Measurements from ENCODE around the gene SAMD8.
"Not testable (repeated sequence)": the region's sequence is repeated elsewhere in the genome, so short reads cannot be mapped to it uniquely, and the experiment has no call there.

Gene SAMD8

DNA sequence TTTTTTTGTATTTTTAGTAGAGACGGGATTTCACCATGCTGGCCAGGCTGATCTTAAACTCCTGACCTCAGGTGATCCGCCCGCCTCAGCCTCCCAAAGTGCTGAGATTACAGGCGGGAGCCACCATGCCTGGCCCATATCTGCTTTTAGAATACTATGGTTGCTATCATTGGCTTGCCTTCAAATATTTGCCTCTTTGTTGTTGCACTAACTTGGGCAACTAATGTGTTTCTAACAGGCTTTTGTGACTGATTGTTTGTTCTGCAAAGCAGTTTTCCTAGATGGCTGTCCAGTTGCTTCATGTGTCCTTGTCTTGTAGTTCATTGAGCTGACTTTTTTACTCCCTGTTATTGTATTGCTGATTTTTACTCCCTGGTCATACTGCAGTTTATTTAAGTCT, 108.8 kb downstream of the SAMD8 start:
- H4K20me1 ChIP-seq (ENCODE audit: low read depth, low read length): peaks cover 14% of the 10 kb centered on the region; the same call in 1 of the 2 replicates
- H3K9ac ChIP-seq (ENCODE audit: low read length): no peak overlapping the region
- TF ChIP-seq, protein P1, sequence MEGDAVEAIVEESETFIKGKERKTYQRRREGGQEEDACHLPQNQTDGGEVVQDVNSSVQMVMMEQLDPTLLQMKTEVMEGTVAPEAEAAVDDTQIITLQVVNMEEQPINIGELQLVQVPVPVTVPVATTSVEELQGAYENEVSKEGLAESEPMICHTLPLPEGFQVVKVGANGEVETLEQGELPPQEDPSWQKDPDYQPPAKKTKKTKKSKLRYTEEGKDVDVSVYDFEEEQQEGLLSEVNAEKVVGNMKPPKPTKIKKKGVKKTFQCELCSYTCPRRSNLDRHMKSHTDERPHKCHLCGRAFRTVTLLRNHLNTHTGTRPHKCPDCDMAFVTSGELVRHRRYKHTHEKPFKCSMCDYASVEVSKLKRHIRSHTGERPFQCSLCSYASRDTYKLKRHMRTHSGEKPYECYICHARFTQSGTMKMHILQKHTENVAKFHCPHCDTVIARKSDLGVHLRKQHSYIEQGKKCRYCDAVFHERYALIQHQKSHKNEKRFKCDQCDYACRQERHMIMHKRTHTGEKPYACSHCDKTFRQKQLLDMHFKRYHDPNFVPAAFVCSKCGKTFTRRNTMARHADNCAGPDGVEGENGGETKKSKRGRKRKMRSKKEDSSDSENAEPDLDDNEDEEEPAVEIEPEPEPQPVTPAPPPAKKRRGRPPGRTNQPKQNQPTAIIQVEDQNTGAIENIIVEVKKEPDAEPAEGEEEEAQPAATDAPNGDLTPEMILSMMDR (IDR thresholded peaks at IDR 0.05; ENCODE audit: insufficient read depth, low read length, poor library complexity, severe bottlenecking): no peak
- no peak for TF ChIP-seq EZH2phosphoT487 (conservative IDR thresholded peaks at IDR 0.05; ENCODE audit: low read length)
- H2AFZ ChIP-seq (ENCODE audit: low read depth, low read length, severe bottlenecking): no peak overlapping the region
- H3K4me2 ChIP-seq (ENCODE audit: low read depth, low read length, poor library complexity, severe bottlenecking): no peak overlapping the region
- H3K4me3 ChIP-seq (ENCODE audit: insufficient read depth, low read length, poor library complexity, severe bottlenecking): no peak overlapping the region
- no peak overlapping the region for H3K27ac ChIP-seq (ENCODE audit: low read depth, low read length)
- no peaks in the 10 kb centered on the region for H3K27me3 ChIP-seq (ENCODE audit: low read length)
- H3K9me3 ChIP-seq (ENCODE audit: insufficient read depth, low read length): no peaks in the 10 kb centered on the region
- peaks cover 10% of the 10 kb centered on the region for H3F3A ChIP-seq (ENCODE audit: insufficient read depth)
- no peaks in the 10 kb centered on the region for H3K9me2 ChIP-seq (replicated peaks; ENCODE audit: insufficient read depth, low read length)
- peaks cover 37% of the 10 kb centered on the region; the same call in 1 of the 2 replicates for H3K36me3 ChIP-seq (ENCODE audit: low read length)
- peaks cover 69% of the 10 kb centered on the region for H3K79me2 ChIP-seq (ENCODE audit: insufficient read depth, low read length)

DNA sequence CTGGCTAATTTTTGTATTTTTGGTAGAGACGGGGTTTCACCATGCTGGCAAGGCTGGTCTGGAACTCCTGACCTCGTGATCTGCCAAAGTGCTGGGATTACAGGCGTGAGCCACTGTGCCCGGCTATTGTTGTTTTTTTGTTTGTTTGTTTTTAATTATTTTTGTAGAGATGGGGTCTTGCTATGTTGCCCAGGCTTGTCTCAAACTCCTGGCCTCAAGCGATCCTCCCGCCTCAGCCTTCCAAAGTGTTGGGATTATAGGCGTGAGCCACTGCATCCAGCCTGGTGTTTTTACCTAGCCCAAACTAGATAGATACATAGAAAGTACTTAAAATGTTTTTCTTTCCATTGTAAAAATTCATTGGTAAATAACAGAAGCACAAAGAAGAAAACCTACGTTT, 110.0 kb downstream of the SAMD8 start:
- not testable (repeated sequence) for H4K20me1 ChIP-seq (ENCODE audit: low read depth, low read length); H3K9ac ChIP-seq (ENCODE audit: low read length); H3K9me2 ChIP-seq (replicated peaks; ENCODE audit: insufficient read depth, low read length); H3K9me3 ChIP-seq (ENCODE audit: insufficient read depth, low read length); H3K4me3 ChIP-seq (ENCODE audit: insufficient read depth, low read length, poor library complexity, severe bottlenecking); H3K27me3 ChIP-seq (ENCODE audit: low read length); H3K27ac ChIP-seq (ENCODE audit: low read depth, low read length); H2AFZ ChIP-seq (ENCODE audit: low read depth, low read length, severe bottlenecking); H3K4me2 ChIP-seq (ENCODE audit: low read depth, low read length, poor library complexity, severe bottlenecking)
- peaks cover 34% of the 10 kb centered on the region; the same call in 1 of the 2 replicates for H3K36me3 ChIP-seq (ENCODE audit: low read length)
- peaks cover 15% of the 10 kb centered on the region for H3F3A ChIP-seq (ENCODE audit: insufficient read depth)
- peaks cover 70% of the 10 kb centered on the region for H3K79me2 ChIP-seq (ENCODE audit: insufficient read depth, low read length)

GRCh38 chr10:75223507-75223906, 112.1 kb downstream of the SAMD8 start:
- Histone ChIP-seq H3K9me2 (replicated peaks; ENCODE audit: insufficient read depth, low read length) (no peaks in the 10 kb centered on the region), H3F3A (ENCODE audit: insufficient read depth) (peaks cover 17% of the 10 kb centered on the region; the same call in 1 of the 2 replicates), H4K20me1 (ENCODE audit: low read depth, low read length) (peaks cover 6% of the 10 kb centered on the region; the same call in 1 of the 2 replicates), H3K79me2 (ENCODE audit: insufficient read depth, low read length) (peaks cover 66% of the 10 kb centered on the region), H3K27ac (ENCODE audit: low read depth, low read length) (no peak overlapping the region), H3K9ac (ENCODE audit: low read length) (no peak overlapping the region), H3K9me3 (ENCODE audit: insufficient read depth, low read length) (no peaks in the 10 kb centered on the region), H2AFZ (ENCODE audit: low read depth, low read length, severe bottlenecking) (no peak overlapping the region), H3K27me3 (ENCODE audit: low read length) (no peaks in the 10 kb centered on the region), H3K36me3 (ENCODE audit: low read length) (peaks cover 26% of the 10 kb centered on the region; the same call in 1 of the 2 replicates), H3K4me3 (ENCODE audit: insufficient read depth, low read length, poor library complexity, severe bottlenecking) (no peak overlapping the region), H3K4me2 (ENCODE audit: low read depth, low read length, poor library complexity, severe bottlenecking) (no peak overlapping the region)
- TF ChIP-seq EZH2phosphoT487 (conservative IDR thresholded peaks at IDR 0.05; ENCODE audit: low read length): no peak
- TF ChIP-seq, protein P1 (IDR thresholded peaks at IDR 0.05; ENCODE audit: insufficient read depth, low read length, poor library complexity, severe bottlenecking): no peak

DNA sequence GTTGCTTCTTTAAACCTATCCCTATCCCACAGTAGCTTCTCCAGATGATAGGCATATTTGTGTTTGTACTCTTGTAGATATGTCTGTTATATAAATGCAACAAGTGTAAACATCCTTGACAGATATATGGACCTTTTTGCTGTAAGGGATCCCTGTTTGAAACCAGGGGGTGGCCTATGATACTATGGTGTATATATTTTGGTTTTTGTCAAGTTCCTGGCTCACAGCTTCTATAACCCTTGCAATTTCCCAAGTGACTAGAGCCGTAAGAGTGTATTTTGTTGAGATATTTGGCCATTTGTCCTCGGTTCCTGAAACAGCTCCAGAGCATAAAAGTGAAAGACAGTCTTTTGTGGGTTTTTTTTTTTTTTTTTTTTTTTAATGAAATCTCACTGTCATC, 114.6 kb downstream of the SAMD8 start:
- H3K27ac ChIP-seq (ENCODE audit: low read depth, low read length): no peak overlapping the region
- H3K9me3 ChIP-seq (ENCODE audit: insufficient read depth, low read length): no peaks in the 10 kb centered on the region
- no peak overlapping the region for H3K4me2 ChIP-seq (ENCODE audit: low read depth, low read length, poor library complexity, severe bottlenecking)
- H3K9me2 ChIP-seq (replicated peaks; ENCODE audit: insufficient read depth, low read length): no peaks in the 10 kb centered on the region
- H3F3A ChIP-seq (ENCODE audit: insufficient read depth): peaks cover 42% of the 10 kb centered on the region
- peaks cover 34% of the 10 kb centered on the region; the same call in 1 of the 2 replicates for H3K36me3 ChIP-seq (ENCODE audit: low read length)
- TF ChIP-seq, protein P1 (IDR thresholded peaks at IDR 0.05; ENCODE audit: insufficient read depth, low read length, poor library complexity, severe bottlenecking): no peak
- no peak for TF ChIP-seq EZH2phosphoT487 (conservative IDR thresholded peaks at IDR 0.05; ENCODE audit: low read length)
- H2AFZ ChIP-seq (ENCODE audit: low read depth, low read length, severe bottlenecking): no peak overlapping the region
- H3K27me3 ChIP-seq (ENCODE audit: low read length): no peaks in the 10 kb centered on the region
- no peak overlapping the region for H3K4me3 ChIP-seq (ENCODE audit: insufficient read depth, low read length, poor library complexity, severe bottlenecking)
- H4K20me1 ChIP-seq (ENCODE audit: low read depth, low read length): peaks cover 6% of the 10 kb centered on the region; the same call in 1 of the 2 replicates
- H3K9ac ChIP-seq (ENCODE audit: low read length): no peak overlapping the region
- peaks cover 68% of the 10 kb centered on the region for H3K79me2 ChIP-seq (ENCODE audit: insufficient read depth, low read length)
